Measurements from ENCODE around the gene CCL25.

- no peak for TF ChIP-seq NFIC (IDR thresholded peaks at IDR 0.05; ENCODE audit: low read length)
- no peak for TF ChIP-seq AFF4 (CRISPR knock-in tag; IDR thresholded peaks at IDR 0.05)
- no peak for TF ChIP-seq ZNF138 (CRISPR knock-in tag; IDR thresholded peaks at IDR 0.05; ENCODE audit: low read depth)
- no peak for TF ChIP-seq ZNF530 (CRISPR knock-in tag; IDR thresholded peaks at IDR 0.05; ENCODE audit: low read depth)
- TF ChIP-seq HOXA7 (CRISPR knock-in tag; IDR thresholded peaks at IDR 0.05) = no peak
Observed at GRCh38 chr19:8105471-8105870, 52.9 kb downstream of the CCL25 start.

All from HepG2 (cell line).